Smooth muscle cell (in vitro differentiated cells): ENCODE measurements around the gene TMC4. TPM values are rescaled to one million over a fixed set of nuclear protein-coding genes. Genes with fewer than 3 reads are reported as not detected.

Experiments
- DNase-seq: peaks from one replicate; lab custom pipeline; 2025; ENCODE audit not compliant: unreplicated experiment; lab: John Stamatoyannopoulos, UW
- H2AFZ ChIP-seq: fragments of 200-600 bp; sonication (generic); 2 replicates; pipeline ENCODE4 v1.6.0; 2016; ENCODE audit warnings: antibody characterized with exemption, low read depth, mild to moderate bottlenecking
- H3F3A ChIP-seq: fragments of 200-600 bp; sonication (generic); 2 replicates; pipeline ENCODE4 v1.6.0; 2017; ENCODE audit warnings: antibody characterized with exemption, low read depth
- H3K27ac ChIP-seq: fragments of 200-600 bp; sonication (generic); 2 replicates; pipeline ENCODE4 v1.5.1; 2016; ENCODE audit warnings: low read depth, mild to moderate bottlenecking
- H3K27me3 ChIP-seq: fragments of 200-600 bp; sonication (generic); 2 replicates; pipeline ENCODE4 v1.6.1; 2016; ENCODE audit warnings: low read depth, mild to moderate bottlenecking
- H3K36me3 ChIP-seq: fragments of 200-600 bp; sonication (generic); 2 replicates; pipeline ENCODE4 v1.5.1; 2016; ENCODE audit warnings: low read depth
- H3K4me1 ChIP-seq: fragments of 200-600 bp; sonication (generic); 2 replicates; pipeline ENCODE4 v1.5.1; 2016; ENCODE audit warnings: low read depth
- H3K4me2 ChIP-seq: fragments of 200-600 bp; sonication (generic); 2 replicates; pipeline ENCODE4 v1.6.0; 2016; ENCODE audit warnings: mild to moderate bottlenecking
- H3K4me3 ChIP-seq: fragments of 200-600 bp; sonication (generic); 2 replicates; pipeline ENCODE4 v1.5.1; 2016; ENCODE audit warnings: mild to moderate bottlenecking
- H3K79me2 ChIP-seq: fragments of 200-600 bp; sonication (generic); 2 replicates; pipeline ENCODE4 v1.6.0; 2016; ENCODE audit warnings: low read depth, mild to moderate bottlenecking
- H3K9ac ChIP-seq: fragments of 200-600 bp; sonication (generic); 2 replicates; pipeline ENCODE4 v1.6.0; 2016; ENCODE audit warnings: low read depth
- H3K9me3 ChIP-seq: fragments of 200-600 bp; sonication (generic); replicated peaks from 2 replicates; pipeline ENCODE4 v1.5.1; 2016; ENCODE audit warnings: low read depth
- H4K20me1 ChIP-seq: fragments of 200-600 bp; sonication (generic); 2 replicates; pipeline ENCODE4 v1.6.0; 2016; ENCODE audit warnings: low read depth
- CTCF ChIP-seq: fragments of 200-600 bp; sonication (generic); IDR thresholded peaks from 2 replicates; pipeline ENCODE4 v1.5.1; 2017; ENCODE audit warnings: borderline replicate concordance, mild to moderate bottlenecking, antibody characterized with exemption; ENCODE audit not compliant: insufficient read depth, poor library complexity, severe bottlenecking
- WGBS: methylation state at CpG from one replicate; pipeline ENCODE4 v1.1.7; 2016; ENCODE audit warnings: low lambda C conversion rate; 5-methylcytosine and 5-hydroxymethylcytosine counted together
- polyA plus RNA-seq: library from polyadenylated mRNA; unstranded; fragments of >200 nt; fragmentation: Nextera tagmentation; extraction: Ambion mirVana; gene quantifications from 2 replicates; pipeline ENCODE4 v1.2.1, GENCODE V29; 2016
- total RNA-seq: library from RNA; depleted of rRNA; stranded (reverse); fragments of >200 nt; gene quantifications from 2 replicates; pipeline ENCODE4 v1.2.3, GENCODE V29; 2014

Gene TMC4
- total and polyA plus RNA-seq, 2 experiments from 2014 or later = 5.9 to 6.7 TPM

GRCh38 chr19:54129617-54129996, 43.4 kb downstream of the TMC4 start:
- H3F3A ChIP-seq = no peaks in the 10 kb centered on the region
- no peak overlapping the region for H2AFZ ChIP-seq
- H3K4me3 ChIP-seq = no peak overlapping the region
- no peaks in the 10 kb centered on the region for H3K4me1 ChIP-seq
- H3K27ac ChIP-seq = no peak overlapping the region
- no peaks in the 10 kb centered on the region for H4K20me1 ChIP-seq
- no peak overlapping the region for H3K4me2 ChIP-seq
- H3K27me3 ChIP-seq = no peaks in the 10 kb centered on the region
- H3K9ac ChIP-seq = no peak overlapping the region
- no peaks in the 10 kb centered on the region for H3K9me3 ChIP-seq
- no peak for DNase-seq
- TF ChIP-seq CTCF = no peak
- H3K36me3 ChIP-seq = no peaks in the 10 kb centered on the region
- no peaks in the 10 kb centered on the region for H3K79me2 ChIP-seq
- WGBS = 97% methylated on average over 20 of the region's 20 CpGs

- H3K27me3 ChIP-seq = no peaks in the 10 kb centered on the region
- H3K27ac ChIP-seq = no peak overlapping the region
- no peaks in the 10 kb centered on the region for H4K20me1 ChIP-seq
- H3K9me3 ChIP-seq = no peaks in the 10 kb centered on the region
- no peak overlapping the region for H3K4me2 ChIP-seq
- H3F3A ChIP-seq = no peaks in the 10 kb centered on the region
- 99% methylated on average over 41 of the region's 41 CpGs for WGBS
- H3K4me3 ChIP-seq = no peak overlapping the region
- H3K79me2 ChIP-seq = no peaks in the 10 kb centered on the region
- H3K4me1 ChIP-seq = no peaks in the 10 kb centered on the region
- no peak overlapping the region for H2AFZ ChIP-seq
- H3K9ac ChIP-seq = no peak overlapping the region
- H3K36me3 ChIP-seq = no peaks in the 10 kb centered on the region
- TF ChIP-seq CTCF = no peak
- no peak for DNase-seq
Observed at GRCh38 chr19:54128796-54129616, 44.0 kb downstream of the TMC4 start.

- H2AFZ ChIP-seq = no peak overlapping the region
- no peaks in the 10 kb centered on the region for H3K27me3 ChIP-seq
- no peaks in the 10 kb centered on the region for H3K4me1 ChIP-seq
- H3K4me3 ChIP-seq = no peak overlapping the region
- H3F3A ChIP-seq = no peaks in the 10 kb centered on the region
- TF ChIP-seq CTCF = no peak
- no peak for DNase-seq
- no peak overlapping the region for H3K27ac ChIP-seq
- H3K36me3 ChIP-seq = no peaks in the 10 kb centered on the region
- H4K20me1 ChIP-seq = no peaks in the 10 kb centered on the region
- H3K9ac ChIP-seq = no peak overlapping the region
- H3K79me2 ChIP-seq = no peaks in the 10 kb centered on the region
- no peak overlapping the region for H3K4me2 ChIP-seq
- no peaks in the 10 kb centered on the region for H3K9me3 ChIP-seq
- WGBS = 90% methylated on average over 11 of the region's 20 CpGs
Observed at GRCh38 chr19:54128441-54128725, 44.6 kb downstream of the TMC4 start.

GRCh38 chr19:54127688-54128440, 45.1 kb downstream of the TMC4 start:
- Histone ChIP-seq H3K9me3 (no peaks in the 10 kb centered on the region), H2AFZ (no peak overlapping the region), H3K79me2 (no peaks in the 10 kb centered on the region), H3K9ac (no peak overlapping the region), H4K20me1 (no peaks in the 10 kb centered on the region), H3F3A (no peaks in the 10 kb centered on the region), H3K36me3 (no peaks in the 10 kb centered on the region), H3K4me1 (no peaks in the 10 kb centered on the region), H3K4me2 (no peak overlapping the region), H3K27ac (no peak overlapping the region), H3K4me3 (no peak overlapping the region), H3K27me3 (no peaks in the 10 kb centered on the region)
- DNase-seq = no peak
- 92% methylated on average over 26 of the region's 44 CpGs for WGBS
- no peak for TF ChIP-seq CTCF
